ENCODE data around the gene TBC1D2B. TPM values are rescaled to one million over a fixed set of nuclear protein-coding genes. Genes with fewer than 3 reads are reported as not detected.

TBC1D2B gene
- total RNA-seq, 1 experiment from 2014 or later = 50.0 TPM

DNA sequence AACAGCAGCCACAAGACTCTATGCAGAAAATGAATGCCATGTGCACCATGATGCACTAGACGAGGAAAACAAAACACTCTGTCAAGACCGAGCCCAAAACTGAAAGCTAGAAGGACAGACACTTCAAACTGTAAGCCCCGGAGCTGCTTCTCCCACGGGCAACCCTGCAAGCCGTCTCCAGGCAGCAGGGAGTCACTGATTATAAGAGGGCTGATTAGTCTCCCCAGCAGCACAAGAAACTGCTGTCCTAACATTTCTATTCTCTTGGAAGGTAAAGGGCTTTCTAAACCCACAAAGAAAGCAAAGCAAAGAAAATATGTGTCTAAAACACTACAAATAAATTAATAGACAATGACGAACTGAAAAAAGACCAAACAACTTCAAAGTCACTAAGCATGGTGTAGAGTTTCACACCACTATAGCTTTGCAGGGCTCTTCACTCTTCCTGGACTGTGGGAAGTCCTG lies 15.5 kb downstream of the TBC1D2B start:
- peaks cover 20% of the 10 kb centered on the region for H3K4me1 Mint-ChIP-seq (ENCODE audit: low read depth, unreplicated experiment)
- peak overlapping the region; percentile 44 for H3K4me3 Mint-ChIP-seq (ENCODE audit: low read depth, unreplicated experiment)
- intact Hi-C loops (cut with micrococcal nuclease; ENCODE audit: unreplicated experiment) = no loop called here
- CTCF ChIA-PET = interaction anchor here (0.6 to 1.1 kb wide), 3 partner anchors 10 to 46 kb away, joined by 3 to 4 read pairs (median 4); no protein-coding TSS in a partner anchor
- no peaks in the 10 kb centered on the region for H3K9me3 Mint-ChIP-seq (ENCODE audit: low read depth, unreplicated experiment)
- no peaks in the 10 kb centered on the region for H3K27me3 Mint-ChIP-seq (ENCODE audit: unreplicated experiment)
- H3K36me3 Mint-ChIP-seq (ENCODE audit: insufficient read depth, unreplicated experiment) = peaks cover 5% of the 10 kb centered on the region
- no peak overlapping the region for H3K27ac Mint-ChIP-seq (ENCODE audit: unreplicated experiment)
- no peak for DNase-seq
- TF ChIP-seq, protein P1, sequence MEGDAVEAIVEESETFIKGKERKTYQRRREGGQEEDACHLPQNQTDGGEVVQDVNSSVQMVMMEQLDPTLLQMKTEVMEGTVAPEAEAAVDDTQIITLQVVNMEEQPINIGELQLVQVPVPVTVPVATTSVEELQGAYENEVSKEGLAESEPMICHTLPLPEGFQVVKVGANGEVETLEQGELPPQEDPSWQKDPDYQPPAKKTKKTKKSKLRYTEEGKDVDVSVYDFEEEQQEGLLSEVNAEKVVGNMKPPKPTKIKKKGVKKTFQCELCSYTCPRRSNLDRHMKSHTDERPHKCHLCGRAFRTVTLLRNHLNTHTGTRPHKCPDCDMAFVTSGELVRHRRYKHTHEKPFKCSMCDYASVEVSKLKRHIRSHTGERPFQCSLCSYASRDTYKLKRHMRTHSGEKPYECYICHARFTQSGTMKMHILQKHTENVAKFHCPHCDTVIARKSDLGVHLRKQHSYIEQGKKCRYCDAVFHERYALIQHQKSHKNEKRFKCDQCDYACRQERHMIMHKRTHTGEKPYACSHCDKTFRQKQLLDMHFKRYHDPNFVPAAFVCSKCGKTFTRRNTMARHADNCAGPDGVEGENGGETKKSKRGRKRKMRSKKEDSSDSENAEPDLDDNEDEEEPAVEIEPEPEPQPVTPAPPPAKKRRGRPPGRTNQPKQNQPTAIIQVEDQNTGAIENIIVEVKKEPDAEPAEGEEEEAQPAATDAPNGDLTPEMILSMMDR (IDR thresholded peaks at IDR 0.05; ENCODE audit: unreplicated experiment) = no peak
- BruUV-seq (replicated peaks) = no TSS peak

DNA sequence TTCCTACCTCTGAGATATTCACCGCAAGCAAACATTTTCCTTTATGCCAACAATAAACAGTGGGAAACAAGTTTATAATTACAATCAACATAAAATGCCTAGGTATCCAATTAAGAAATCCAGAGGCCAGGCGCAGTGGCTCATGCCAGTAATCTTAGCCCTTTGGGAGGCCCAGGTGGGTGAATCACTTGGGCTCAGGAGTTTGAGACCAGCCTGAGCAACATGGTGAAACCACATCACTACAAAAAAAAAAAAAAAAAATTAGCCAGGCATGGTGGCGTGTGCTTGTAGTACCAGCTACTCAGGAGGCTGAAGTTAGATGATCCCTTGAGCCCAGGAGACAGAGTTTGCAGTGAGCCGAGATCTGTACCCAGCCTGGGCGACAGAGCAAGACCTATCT lies 17.3 kb downstream of the TBC1D2B start:
- no TSS peak for BruUV-seq (replicated peaks)
- CTCF ChIA-PET = interaction anchor here (0.6 kb wide), 1 partner anchor 100 kb away, joined by 3 read pairs; no protein-coding TSS in a partner anchor
- no peak overlapping the region for H3K4me3 Mint-ChIP-seq (ENCODE audit: low read depth, unreplicated experiment)

DNA sequence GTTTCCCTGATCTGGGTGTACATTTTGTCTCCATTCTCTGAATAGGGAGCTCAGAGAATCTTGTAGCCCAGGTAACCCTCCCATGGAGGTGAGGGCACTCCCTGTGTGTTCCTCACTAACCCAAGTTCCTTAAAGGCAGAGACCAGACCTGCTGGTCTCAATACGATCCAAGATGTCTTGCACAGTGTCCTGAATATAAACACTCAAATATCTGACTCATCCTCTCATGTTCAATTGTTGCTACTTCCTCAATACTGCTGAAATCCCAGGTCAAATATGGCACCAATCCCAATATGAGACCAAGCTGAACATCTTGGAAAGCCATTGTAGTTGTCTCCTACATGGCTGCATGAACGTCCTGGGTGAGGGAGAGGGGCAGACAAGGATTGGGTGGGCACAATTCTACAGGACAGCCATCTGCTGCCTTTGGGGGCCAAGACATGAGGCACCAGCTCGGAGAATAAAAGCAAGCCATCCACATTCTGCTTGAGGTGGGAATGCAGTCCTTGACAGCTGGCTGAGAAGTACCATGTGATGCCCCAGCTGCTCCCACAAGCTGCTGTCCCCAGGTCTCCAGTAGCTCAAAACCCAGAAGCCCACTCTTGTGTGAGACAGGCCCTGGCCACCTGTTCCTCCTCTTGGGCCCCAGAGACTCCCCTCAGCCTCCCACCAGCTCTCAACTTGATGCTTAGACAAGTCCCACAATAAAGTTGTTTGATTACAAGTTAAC lies 18.2 kb downstream of the TBC1D2B start:
- no peak for DNase-seq
- H3K4me3 Mint-ChIP-seq (ENCODE audit: low read depth, unreplicated experiment) = no peak overlapping the region
- peak overlapping the region; percentile 36 for H3K27ac Mint-ChIP-seq (ENCODE audit: unreplicated experiment)
- BruUV-seq (replicated peaks) = no TSS peak
- CTCF ChIA-PET = interaction anchor here (0.6 to 1.1 kb wide), 3 partner anchors 20 to 53 kb away, joined by 3 read pairs; no protein-coding TSS in a partner anchor
- TF ChIP-seq, protein P1 (IDR thresholded peaks at IDR 0.05; ENCODE audit: unreplicated experiment) = no peak
- no peaks in the 10 kb centered on the region for H3K27me3 Mint-ChIP-seq (ENCODE audit: unreplicated experiment)
- intact Hi-C loops (cut with micrococcal nuclease; ENCODE audit: unreplicated experiment) = no loop called here
- peaks cover 43% of the 10 kb centered on the region for H3K4me1 Mint-ChIP-seq (ENCODE audit: low read depth, unreplicated experiment)
- peaks cover 16% of the 10 kb centered on the region for H3K36me3 Mint-ChIP-seq (ENCODE audit: insufficient read depth, unreplicated experiment)
- no peaks in the 10 kb centered on the region for H3K9me3 Mint-ChIP-seq (ENCODE audit: low read depth, unreplicated experiment)

More for the DNA sequence above, 17.3 kb downstream of the TBC1D2B start:
- DNase-seq = no peak
- Mint-ChIP-seq H3K9me3 (ENCODE audit: low read depth, unreplicated experiment) (no peaks in the 10 kb centered on the region), H3K36me3 (ENCODE audit: insufficient read depth, unreplicated experiment) (peaks cover 16% of the 10 kb centered on the region), H3K27ac (ENCODE audit: unreplicated experiment) (no peak overlapping the region), H3K27me3 (ENCODE audit: unreplicated experiment) (no peaks in the 10 kb centered on the region), H3K4me1 (ENCODE audit: low read depth, unreplicated experiment) (peaks cover 38% of the 10 kb centered on the region)
- TF ChIP-seq, protein P1 (IDR thresholded peaks at IDR 0.05; ENCODE audit: unreplicated experiment) = no peak
- intact Hi-C loops (cut with micrococcal nuclease; ENCODE audit: unreplicated experiment) = no loop called here

DNA sequence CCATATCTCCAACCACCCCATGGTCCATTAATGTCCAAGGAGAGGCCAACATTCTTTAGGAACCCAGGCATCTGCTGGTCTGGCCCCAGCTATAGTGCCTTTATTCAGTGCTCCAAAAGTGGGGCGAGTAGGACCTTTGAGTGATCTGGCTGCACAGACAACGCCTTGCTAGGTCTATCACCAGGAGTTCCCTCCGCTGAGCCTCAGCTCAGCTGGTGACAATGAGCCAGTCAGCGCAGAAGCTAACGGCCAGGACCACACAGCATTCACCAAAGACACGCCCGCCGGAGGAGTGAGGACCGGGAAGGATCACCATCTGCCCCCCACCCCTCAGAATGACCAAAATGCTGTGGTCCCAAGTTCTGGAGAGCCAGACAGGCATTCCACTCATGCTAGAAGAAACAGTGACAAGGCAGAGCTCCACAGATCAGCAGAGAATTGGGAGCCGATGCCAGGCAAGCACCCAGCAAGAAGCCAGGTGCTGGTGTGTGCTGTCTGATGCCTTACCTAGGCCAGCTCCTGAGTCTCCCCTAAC lies 19.0 kb downstream of the TBC1D2B start:
- Mint-ChIP-seq H3K36me3 (ENCODE audit: insufficient read depth, unreplicated experiment) (peaks cover 16% of the 10 kb centered on the region), H3K27ac (ENCODE audit: unreplicated experiment) (peak overlapping the region; percentile 36), H3K4me3 (ENCODE audit: low read depth, unreplicated experiment) (no peak overlapping the region), H3K9me3 (ENCODE audit: low read depth, unreplicated experiment) (no peaks in the 10 kb centered on the region), H3K27me3 (ENCODE audit: unreplicated experiment) (no peaks in the 10 kb centered on the region), H3K4me1 (ENCODE audit: low read depth, unreplicated experiment) (peaks cover 43% of the 10 kb centered on the region)
- CTCF ChIA-PET = interaction anchor here (0.6 to 1.1 kb wide), 3 partner anchors 16 to 52 kb away, joined by 3 read pairs; no protein-coding TSS in a partner anchor
- intact Hi-C loops (cut with micrococcal nuclease; ENCODE audit: unreplicated experiment) = no loop called here
- DNase-seq = no peak
- TF ChIP-seq, protein P1 (IDR thresholded peaks at IDR 0.05; ENCODE audit: unreplicated experiment) = no peak
- BruUV-seq (replicated peaks) = no TSS peak
